HEK293 (cell line): ENCODE results near the gene ERMARD.

Experiments
- CTCF ChIA-PET: fragments of 350-600 bp; formaldehyde crosslinking; extraction: SDS; loops from one replicate; lab custom pipeline; 2021; ENCODE audit warnings: antibody characterized with exemption; lab: Yijun Ruan, JAX
- POLR2A ChIA-PET: fragments of 300-600 bp; formaldehyde crosslinking; extraction: SDS; loops from one replicate; lab custom pipeline; 2020; ENCODE audit warnings: antibody characterized with exemption, inconsistent platforms; lab: Yijun Ruan, JAX
- H3K27ac ChIP-seq: fragments of 200-500 bp; sonication (Bioruptor generic); 2 replicates; pipeline ENCODE4 v1.5.1; 2014; ENCODE audit warnings: low read depth, low read length, control low read depth, inconsistent platforms; ENCODE audit errors: extremely low read depth
- H3K36me3 ChIP-seq, 2 experiments: fragments of 200-500 bp in 1 of 2; sonication (Bioruptor generic) in 1 of 2; 1 replicate in 1 of 2; 2 replicates in 1 of 2; pipeline ENCODE4 v1.5.1; 2014 to 2017; ENCODE audit warnings: inconsistent platforms in 2 of 2, low read length in 2 of 2; ENCODE audit not compliant: control insufficient read depth in 2 of 2, insufficient read depth in 1 of 2
- H3K4me1 ChIP-seq: fragments of 200-500 bp; sonication (Bioruptor generic); 2 replicates; pipeline ENCODE4 v1.5.1; 2014; ENCODE audit warnings: mild to moderate bottlenecking, low read length, inconsistent platforms; ENCODE audit not compliant: control insufficient read depth, insufficient read depth
- H3K4me3 ChIP-seq: 2 replicates; pipeline ENCODE4 v1.5.1; 2011; ENCODE audit warnings: low read depth, mild to moderate bottlenecking, control low read depth, low read length, moderate library complexity
- H3K9me3 ChIP-seq: fragments of 200-500 bp; sonication (Bioruptor generic); 2 replicates; pipeline ENCODE4 v1.5.1; 2014; ENCODE audit warnings: low read depth, low read length, inconsistent platforms; ENCODE audit not compliant: control insufficient read depth, insufficient read depth
- CTCF ChIP-seq: fragments of 450-650 bp; formaldehyde crosslinking; IDR thresholded peaks from 2 replicates; pipeline ENCODE4 v1.5.1; 2016; ENCODE audit warnings: missing biosample characterization, missing genetic modification characterization
- PRDM2 ChIP-seq: fragments of 450-650 bp; formaldehyde crosslinking; IDR thresholded peaks from 2 replicates; pipeline ENCODE4 v1.5.1; 2016; ENCODE audit warnings: missing biosample characterization, missing genetic modification characterization, borderline replicate concordance
- ZNF202 ChIP-seq: fragments of 450-650 bp; formaldehyde crosslinking; IDR thresholded peaks from 2 replicates; pipeline ENCODE4 v1.5.1; 2016; ENCODE audit warnings: missing biosample characterization, missing genetic modification characterization, borderline replicate concordance
- ZNF24 ChIP-seq: fragments of 450-650 bp; formaldehyde crosslinking; IDR thresholded peaks from 2 replicates; pipeline ENCODE4 v1.5.1; 2016; ENCODE audit warnings: missing biosample characterization, missing genetic modification characterization
- ZNF670 ChIP-seq: fragments of 450-650 bp; formaldehyde crosslinking; IDR thresholded peaks from 2 replicates; pipeline ENCODE4 v1.5.1; 2016; ENCODE audit warnings: missing biosample characterization, missing genetic modification characterization, low read depth
- ZSCAN16 ChIP-seq: fragments of 450-650 bp; formaldehyde crosslinking; IDR thresholded peaks from 2 replicates; pipeline ENCODE4 v1.5.1; 2016; ENCODE audit warnings: missing biosample characterization, missing genetic modification characterization
- ZSCAN18 ChIP-seq: fragments of 450-650 bp; formaldehyde crosslinking; IDR thresholded peaks from 2 replicates; pipeline ENCODE4 v1.5.1; 2016; ENCODE audit warnings: missing biosample characterization, missing genetic modification characterization
- TF ChIP-seq, protein P1 (sequence below): fragments of 450-650 bp; formaldehyde crosslinking; IDR thresholded peaks from 2 replicates; pipeline ENCODE4 v1.5.1; 2017; ENCODE audit warnings: missing biosample characterization, mild to moderate bottlenecking, missing genetic modification characterization, moderate library complexity
- TF ChIP-seq, protein P2 (sequence below): fragments of 450-650 bp; formaldehyde crosslinking; IDR thresholded peaks from 2 replicates; pipeline ENCODE4; 2016; ENCODE audit warnings: missing biosample characterization, missing genetic modification characterization
- TF ChIP-seq, protein P3 (sequence below): fragments of 450-650 bp; formaldehyde crosslinking; IDR thresholded peaks from 2 replicates; pipeline ENCODE4 v1.5.1; 2016; ENCODE audit warnings: missing biosample characterization, missing genetic modification characterization
- TF ChIP-seq, protein P4 (sequence below): fragments of 450-650 bp; formaldehyde crosslinking; IDR thresholded peaks from 2 replicates; pipeline ENCODE4 v1.5.1; 2016; ENCODE audit warnings: missing biosample characterization, missing genetic modification characterization

Gene ERMARD

GRCh38 chr6:169803816-169804340, 52.5 kb downstream of the ERMARD start:
- ChIA-PET POLR2A (interaction anchor here (0.7 to 1.4 kb wide), 3 partner anchors 9 to 781 kb away, joined by 3 to 4 read pairs (median 3); partner anchors contain the start of gene PDCD2), CTCF (interaction anchor here (0.5 to 3.3 kb wide), 6 partner anchors 8 to 727 kb away, joined by 3 to 34 read pairs (median 8); no protein-coding TSS in a partner anchor)
- peaks cover 16% of the 10 kb centered on the region for H3K4me1 ChIP-seq

DNA sequence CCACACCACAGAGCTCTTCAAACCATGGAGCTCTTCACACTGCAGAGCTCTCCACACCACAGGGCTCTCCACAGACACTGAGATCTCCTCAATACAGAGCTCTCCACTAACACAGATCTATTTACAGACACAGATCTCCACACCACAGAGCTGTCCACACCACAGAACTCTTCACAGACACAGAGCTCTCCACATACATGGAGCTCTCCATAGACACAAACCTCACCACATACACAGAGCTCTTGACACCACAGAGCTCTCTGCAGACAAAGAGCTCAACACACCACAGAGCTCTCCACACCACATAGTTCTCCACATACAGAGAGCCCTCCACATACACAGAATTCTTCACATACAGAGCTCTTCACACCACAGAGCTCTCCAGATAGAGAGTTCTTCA, 53.0 kb downstream of the ERMARD start:
- Histone ChIP-seq H3K4me3 (no peak overlapping the region), H3K4me1 (peaks cover 16% of the 10 kb centered on the region), H3K27ac (no peak overlapping the region), H3K36me3 (no peaks in the 10 kb centered on the region), H3K9me3 (no peaks in the 10 kb centered on the region)
- ChIA-PET CTCF (interaction anchor here (0.6 to 3.3 kb wide), 6 partner anchors 9 to 726 kb away, joined by 3 to 34 read pairs (median 12); partner anchors contain the start of gene DLL1), POLR2A (interaction anchor here (0.7 to 1.4 kb wide), 2 partner anchors 9 to 222 kb away, joined by 3 to 4 read pairs; no protein-coding TSS in a partner anchor)
- TF ChIP-seq, protein P1, sequence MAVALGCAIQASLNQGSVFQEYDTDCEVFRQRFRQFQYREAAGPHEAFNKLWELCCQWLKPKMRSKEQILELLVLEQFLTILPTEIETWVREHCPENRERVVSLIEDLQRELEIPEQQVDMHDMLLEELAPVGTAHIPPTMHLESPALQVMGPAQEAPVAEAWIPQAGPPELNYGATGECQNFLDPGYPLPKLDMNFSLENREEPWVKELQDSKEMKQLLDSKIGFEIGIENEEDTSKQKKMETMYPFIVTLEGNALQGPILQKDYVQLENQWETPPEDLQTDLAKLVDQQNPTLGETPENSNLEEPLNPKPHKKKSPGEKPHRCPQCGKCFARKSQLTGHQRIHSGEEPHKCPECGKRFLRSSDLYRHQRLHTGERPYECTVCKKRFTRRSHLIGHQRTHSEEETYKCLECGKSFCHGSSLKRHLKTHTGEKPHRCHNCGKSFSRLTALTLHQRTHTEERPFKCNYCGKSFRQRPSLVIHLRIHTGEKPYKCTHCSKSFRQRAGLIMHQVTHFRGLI = no peak
- TF ChIP-seq, protein P2, sequence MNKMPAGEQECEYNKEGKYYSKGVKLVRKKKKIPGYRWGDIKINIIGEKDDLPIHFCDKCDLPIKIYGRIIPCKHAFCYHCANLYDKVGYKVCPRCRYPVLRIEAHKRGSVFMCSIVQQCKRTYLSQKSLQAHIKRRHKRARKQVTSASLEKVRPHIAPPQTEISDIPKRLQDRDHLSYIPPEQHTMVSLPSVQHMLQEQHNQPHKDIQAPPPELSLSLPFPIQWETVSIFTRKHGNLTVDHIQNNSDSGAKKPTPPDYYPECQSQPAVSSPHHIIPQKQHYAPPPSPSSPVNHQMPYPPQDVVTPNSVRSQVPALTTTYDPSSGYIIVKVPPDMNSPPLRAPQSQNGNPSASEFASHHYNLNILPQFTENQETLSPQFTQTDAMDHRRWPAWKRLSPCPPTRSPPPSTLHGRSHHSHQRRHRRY (tag by site-specific recombination) = no peak
- TF ChIP-seq ZSCAN18 (no peak), ZNF24 (no peak), CTCF (tag by site-specific recombination) (no peak), ZNF670 (no peak), ZSCAN16 (tag by site-specific recombination) (no peak)
- TF ChIP-seq, protein P3, sequence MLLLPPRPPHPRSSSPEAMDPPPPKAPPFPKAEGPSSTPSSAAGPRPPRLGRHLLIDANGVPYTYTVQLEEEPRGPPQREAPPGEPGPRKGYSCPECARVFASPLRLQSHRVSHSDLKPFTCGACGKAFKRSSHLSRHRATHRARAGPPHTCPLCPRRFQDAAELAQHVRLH (tag by site-specific recombination) = no peak
- TF ChIP-seq, protein P4, sequence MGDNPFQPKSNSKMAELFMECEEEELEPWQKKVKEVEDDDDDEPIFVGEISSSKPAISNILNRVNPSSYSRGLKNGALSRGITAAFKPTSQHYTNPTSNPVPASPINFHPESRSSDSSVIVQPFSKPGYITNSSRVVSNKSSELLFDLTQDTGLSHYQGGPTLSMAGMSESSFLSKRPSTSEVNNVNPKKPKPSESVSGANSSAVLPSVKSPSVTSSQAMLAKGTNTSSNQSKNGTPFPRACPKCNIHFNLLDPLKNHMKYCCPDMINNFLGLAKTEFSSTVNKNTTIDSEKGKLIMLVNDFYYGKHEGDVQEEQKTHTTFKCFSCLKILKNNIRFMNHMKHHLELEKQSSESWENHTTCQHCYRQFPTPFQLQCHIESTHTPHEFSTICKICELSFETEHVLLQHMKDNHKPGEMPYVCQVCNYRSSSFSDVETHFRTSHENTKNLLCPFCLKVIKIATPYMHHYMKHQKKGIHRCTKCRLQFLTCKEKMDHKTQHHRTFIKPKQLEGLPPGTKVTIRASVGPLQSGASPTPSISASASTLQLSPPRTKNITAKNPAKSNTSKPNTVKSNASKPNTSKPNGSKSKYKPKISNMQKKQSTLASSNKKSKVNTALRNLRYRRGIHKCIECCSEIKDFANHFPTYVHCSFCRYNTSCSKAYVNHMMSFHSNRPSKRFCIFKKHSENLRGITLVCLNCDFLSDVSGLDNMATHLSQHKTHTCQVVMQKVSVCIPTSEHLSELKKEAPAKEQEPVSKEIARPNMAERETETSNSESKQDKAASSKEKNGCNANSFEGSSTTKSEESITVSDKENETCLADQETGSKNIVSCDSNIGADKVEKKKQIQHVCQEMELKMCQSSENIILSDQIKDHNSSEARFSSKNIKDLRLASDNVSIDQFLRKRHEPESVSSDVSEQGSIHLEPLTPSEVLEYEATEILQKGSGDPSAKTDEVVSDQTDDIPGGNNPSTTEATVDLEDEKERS (tag by site-specific recombination) = no peak

More at GRCh38 chr6:169803816-169804340, 52.5 kb downstream of the ERMARD start:
- Histone ChIP-seq H3K9me3 (no peaks in the 10 kb centered on the region), H3K36me3 (no peaks in the 10 kb centered on the region), H3K27ac (no peak overlapping the region), H3K4me3 (no peak overlapping the region)
- TF ChIP-seq ZNF202 (tag by site-specific recombination) = no peak
- no peak for TF ChIP-seq PRDM2 (tag by site-specific recombination)
